BLaER1 treated with 17β-estradiol and CSF1 and Interleukin-3, amounts not matched to agents 10 nM and 100 nM (cell line): Measurements from ENCODE around the gene TRAF7.
A peak's percentile ranks its signal among the peaks of the same experiment; 100 is the strongest.

ENCODE experiments used
- H3K27ac ChIP-seq, 11 experiments: shearing (Covaris generic); formaldehyde crosslinking; 2 replicates each; pipeline ENCODE4 v1.8.1; 2022
- H3K27me3 ChIP-seq, 11 experiments: shearing (Covaris generic); formaldehyde crosslinking; 2 replicates each; pipeline ENCODE4 v1.8.1; 2022
- H3K36me3 ChIP-seq, 11 experiments: shearing (Covaris generic); formaldehyde crosslinking; 2 replicates each; pipeline ENCODE4 v1.8.1; 2022
- H3K4me1 ChIP-seq, 10 experiments: shearing (Covaris generic); formaldehyde crosslinking; 2 replicates each; pipeline ENCODE4 v1.8.1; 2022
- H3K4me2 ChIP-seq, 11 experiments: shearing (Covaris generic); formaldehyde crosslinking; 2 replicates each; pipeline ENCODE4 v1.8.1; 2022
- H3K4me3 ChIP-seq, 10 experiments: shearing (Covaris generic); formaldehyde crosslinking; 2 replicates each; pipeline ENCODE4 v1.8.1; 2022
- H3K9ac ChIP-seq, 11 experiments: shearing (Covaris generic); formaldehyde crosslinking; 2 replicates each; pipeline ENCODE4 v1.8.1; 2022
- H3K9me3 ChIP-seq, 11 experiments: shearing (Covaris generic); formaldehyde crosslinking; replicated peaks in 1 of 11; 2 replicates each; pipeline ENCODE4 v1.8.1; 2022
- H4K20me1 ChIP-seq, 11 experiments: shearing (Covaris generic); formaldehyde crosslinking; 2 replicates each; pipeline ENCODE4 v1.8.1; 2022
- Cebpa-rat ChIP-seq, 11 experiments: shearing (Covaris generic); IDR thresholded peaks; 2 replicates each; pipeline ENCODE4 v1.8.1; 2022

TRAF7 gene

DNA sequence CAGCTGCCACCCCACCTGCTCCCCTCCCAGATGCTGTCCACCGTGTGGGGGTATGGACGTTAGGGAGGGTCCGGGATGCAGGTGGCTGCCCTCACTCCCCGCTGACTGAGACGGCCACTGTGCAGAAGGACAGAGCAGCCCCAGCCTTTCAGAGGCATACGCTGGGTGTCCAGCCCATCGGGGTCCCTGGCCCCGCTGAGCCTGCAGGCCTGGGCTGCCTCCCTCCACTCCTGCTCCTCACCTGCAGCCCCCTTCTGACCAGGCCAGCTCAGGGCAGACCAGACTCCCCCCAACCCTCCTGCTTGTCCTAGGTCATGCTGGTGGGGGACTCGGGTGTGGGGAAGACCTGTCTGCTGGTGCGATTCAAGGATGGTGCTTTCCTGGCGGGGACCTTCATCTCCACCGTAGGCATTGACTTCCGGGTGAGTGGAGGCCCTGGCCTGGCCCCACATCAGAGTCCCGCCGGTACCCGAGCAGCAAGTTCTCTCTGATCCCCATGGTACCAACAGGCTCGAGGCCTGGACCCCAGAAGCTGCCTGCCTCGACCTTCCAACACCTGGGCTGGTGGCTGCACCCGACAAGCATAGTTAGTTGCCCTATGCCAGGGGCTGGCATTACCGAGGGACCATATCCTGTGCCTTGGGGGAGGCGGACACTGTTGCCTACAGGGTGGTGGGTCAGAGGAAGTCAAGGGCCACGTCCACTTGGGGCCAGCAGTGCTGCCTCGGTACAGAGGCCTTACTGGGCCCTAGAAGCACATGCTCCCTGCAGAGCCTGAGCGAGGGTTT lies 5.8 kb upstream of the TRAF7 start:
- peaks cover 28 to 42% (median 37%) of the 10 kb centered on the region in 11 experiments for H3K36me3 ChIP-seq
- peaks cover 74 to 94% (median 85%) of the 10 kb centered on the region in 11 experiments for H4K20me1 ChIP-seq
- peak overlapping the region; percentile 98 to 100 (median 100) for H3K4me2 ChIP-seq
- H3K9me3 ChIP-seq: peaks cover 0 to 4% (median 0%) of the 10 kb centered on the region in 11 experiments; a peak in 1 of 22 replicates
- H3K27ac ChIP-seq: peak overlapping the region in 6 of 11 experiments; percentile 17 to 91 (median 39); a peak in 7 of 22 replicates
- H3K4me1 ChIP-seq: peaks cover 54 to 68% (median 62%) of the 10 kb centered on the region in 10 experiments
- H3K9ac ChIP-seq: peak overlapping the region; percentile 38 to 97 (median 94); a peak in 19 of 22 replicates
- H3K4me3 ChIP-seq: peak overlapping the region; percentile 14 to 95 (median 88); a peak in 16 of 20 replicates
- TF ChIP-seq Cebpa-rat (IDR thresholded peaks at IDR 0.05): no peak
- H3K27me3 ChIP-seq: no peaks in the 10 kb centered on the region; a peak in 1 of 22 replicates

DNA sequence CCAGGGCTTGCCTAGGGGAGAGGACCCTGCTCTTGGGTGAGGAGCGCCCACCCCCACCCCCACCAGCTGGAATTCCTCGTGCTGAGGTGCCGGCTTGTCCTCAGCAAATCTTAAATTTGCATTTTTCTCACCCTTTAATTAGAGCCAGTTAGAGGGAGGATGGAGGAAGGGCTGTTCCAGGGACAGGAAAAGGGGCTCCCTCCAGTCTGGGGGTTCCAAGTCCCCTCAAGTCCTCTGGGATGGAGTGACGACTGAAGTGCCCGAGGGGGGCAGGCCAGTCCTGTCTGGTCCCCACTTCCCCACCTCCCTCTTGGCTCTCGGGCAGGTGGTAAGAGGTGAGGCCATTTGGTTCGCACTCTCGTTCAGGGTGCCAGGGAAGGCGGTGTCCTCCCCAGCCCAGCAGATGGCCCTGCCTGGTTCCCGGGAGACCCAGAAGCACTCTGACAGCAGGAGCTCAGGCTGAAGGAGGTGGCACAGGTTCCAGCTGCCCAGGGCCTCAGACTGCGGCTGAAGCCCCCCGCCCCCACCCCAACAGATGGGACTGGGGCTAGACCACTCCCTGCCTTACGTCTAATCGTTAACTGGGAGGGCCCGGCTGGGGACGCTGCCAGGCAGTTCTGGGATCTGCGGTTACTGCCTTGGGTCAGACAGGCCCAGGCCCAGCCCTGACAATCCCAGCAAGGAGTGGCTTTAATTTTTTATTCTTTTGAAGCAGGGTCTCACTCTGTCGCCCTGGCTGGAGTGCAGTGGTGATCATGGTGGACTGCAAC lies 5.0 kb upstream of the TRAF7 start:
- H3K4me3 ChIP-seq: peak overlapping the region in 8 of 10 experiments; percentile 79 to 95 (median 90); a peak in 17 of 20 replicates
- peaks cover 28 to 43% (median 38%) of the 10 kb centered on the region in 11 experiments for H3K36me3 ChIP-seq
- peaks cover 54 to 68% (median 62%) of the 10 kb centered on the region in 10 experiments for H3K4me1 ChIP-seq
- H3K9ac ChIP-seq: peak overlapping the region; percentile 83 to 97 (median 94); a peak in 20 of 22 replicates
- no peaks in the 10 kb centered on the region; a peak in 1 of 22 replicates for H3K27me3 ChIP-seq
- H3K27ac ChIP-seq: peak overlapping the region in 6 of 11 experiments; percentile 17 to 91 (median 39); a peak in 7 of 22 replicates
- H3K4me2 ChIP-seq: peak overlapping the region; percentile 98 to 100 (median 100)
- H3K9me3 ChIP-seq: peaks cover 0 to 4% (median 0%) of the 10 kb centered on the region in 11 experiments; a peak in 1 of 22 replicates
- H4K20me1 ChIP-seq: peaks cover 77 to 95% (median 88%) of the 10 kb centered on the region in 11 experiments
- no peak for TF ChIP-seq Cebpa-rat (IDR thresholded peaks at IDR 0.05)

DNA sequence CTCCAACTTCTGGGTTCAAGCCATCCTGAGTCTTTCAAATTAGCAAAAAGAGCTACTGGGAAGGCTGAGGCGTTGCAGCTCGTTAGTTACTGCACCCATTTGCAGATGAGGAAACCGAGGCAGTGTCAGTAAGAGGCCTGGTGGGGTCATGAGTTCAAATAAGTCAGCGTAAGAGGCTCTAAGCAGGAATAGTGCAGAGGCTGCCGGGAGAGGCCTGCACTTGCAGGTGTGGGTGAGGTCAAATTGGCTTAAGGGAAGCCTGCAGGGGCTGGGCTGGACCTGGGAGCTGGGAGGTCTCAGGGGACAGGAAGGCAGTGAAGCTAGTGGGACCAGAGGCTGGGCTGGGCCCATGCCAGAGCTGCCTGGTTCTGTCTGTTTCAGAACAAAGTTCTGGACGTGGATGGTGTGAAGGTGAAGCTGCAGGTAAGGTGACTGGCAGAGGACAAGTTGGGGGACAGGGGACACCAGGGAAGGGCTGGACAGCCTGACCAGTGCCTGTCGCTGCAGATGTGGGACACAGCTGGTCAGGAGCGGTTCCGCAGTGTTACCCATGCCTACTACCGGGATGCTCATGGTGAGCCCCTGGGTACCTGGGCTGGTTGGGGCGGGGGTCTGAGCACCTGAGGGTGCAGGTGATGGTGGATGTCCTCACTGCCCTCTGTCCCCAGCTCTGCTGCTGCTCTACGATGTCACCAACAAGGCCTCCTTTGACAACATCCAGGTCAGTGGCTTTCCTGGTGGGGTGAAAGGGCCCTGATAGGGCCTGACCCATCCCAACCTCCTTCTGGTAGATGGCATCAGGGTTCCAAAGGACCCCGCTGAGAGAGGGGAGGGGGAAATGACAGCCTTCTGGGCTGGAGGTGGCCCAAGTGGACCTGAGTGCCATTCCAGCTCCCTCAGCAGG lies 4.1 kb upstream of the TRAF7 start:
- no peak for TF ChIP-seq Cebpa-rat (IDR thresholded peaks at IDR 0.05)
- H3K9ac ChIP-seq: peak overlapping the region; percentile 83 to 97 (median 94)
- peak overlapping the region; percentile 98 to 100 (median 100) for H3K4me2 ChIP-seq
- peaks cover 54 to 68% (median 62%) of the 10 kb centered on the region in 10 experiments for H3K4me1 ChIP-seq
- H4K20me1 ChIP-seq: peaks cover 77 to 92% (median 89%) of the 10 kb centered on the region in 11 experiments
- no peaks in the 10 kb centered on the region; a peak in 1 of 22 replicates for H3K27me3 ChIP-seq
- H3K27ac ChIP-seq: peak overlapping the region in 7 of 11 experiments; percentile 7 to 93 (median 90); a peak in 8 of 22 replicates
- H3K36me3 ChIP-seq: peaks cover 28 to 43% (median 38%) of the 10 kb centered on the region in 11 experiments
- H3K4me3 ChIP-seq: peak overlapping the region; percentile 79 to 95 (median 88); a peak in 16 of 20 replicates
- H3K9me3 ChIP-seq: peaks cover 0 to 4% (median 0%) of the 10 kb centered on the region in 11 experiments; a peak in 1 of 22 replicates

DNA sequence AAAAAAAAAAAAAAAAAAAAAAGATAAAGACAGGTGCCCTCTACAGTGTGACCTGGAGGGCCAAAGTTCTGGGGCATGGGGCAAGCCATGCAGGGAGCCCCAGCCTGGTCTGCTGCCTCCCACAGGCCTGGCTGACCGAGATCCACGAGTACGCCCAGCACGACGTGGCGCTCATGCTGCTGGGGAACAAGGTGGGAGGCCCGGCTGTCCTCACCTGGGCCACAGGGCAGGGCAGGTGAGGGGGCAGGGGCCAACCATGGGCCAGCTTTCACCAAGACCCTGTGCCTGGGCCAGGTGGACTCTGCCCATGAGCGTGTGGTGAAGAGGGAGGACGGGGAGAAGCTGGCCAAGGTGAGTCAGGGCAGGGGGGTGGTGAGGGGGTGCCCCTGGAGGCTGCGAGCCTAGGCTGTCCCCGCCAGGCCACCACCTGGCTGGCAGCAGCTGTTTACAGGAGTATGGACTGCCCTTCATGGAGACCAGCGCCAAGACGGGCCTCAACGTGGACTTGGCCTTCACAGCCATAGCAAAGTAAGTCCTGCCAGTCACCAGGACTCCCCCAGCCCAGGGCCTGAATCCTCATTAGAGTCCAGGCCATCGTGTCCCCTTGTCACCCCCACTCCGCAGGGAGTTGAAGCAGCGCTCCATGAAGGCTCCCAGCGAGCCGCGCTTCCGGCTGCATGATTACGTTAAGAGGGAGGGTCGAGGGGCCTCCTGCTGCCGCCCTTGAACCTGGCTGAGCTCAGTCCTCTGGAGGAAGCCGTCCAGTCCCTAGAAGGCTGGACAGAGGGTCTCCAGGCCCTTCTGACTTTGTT lies 2.7 kb upstream of the TRAF7 start:
- TF ChIP-seq Cebpa-rat (IDR thresholded peaks at IDR 0.05): no peak
- Histone ChIP-seq H3K27ac (peak overlapping the region in 10 of 11 experiments; percentile 66 to 93 (median 90); a peak in 19 of 22 replicates), H3K9ac (peak overlapping the region; percentile 83 to 97 (median 94)), H3K27me3 (no peaks in the 10 kb centered on the region; a peak in 1 of 22 replicates), H3K9me3 (peaks cover 0 to 4% (median 0%) of the 10 kb centered on the region in 11 experiments; a peak in 1 of 22 replicates), H3K36me3 (peaks cover 28 to 49% (median 40%) of the 10 kb centered on the region in 11 experiments), H3K4me3 (peak overlapping the region; percentile 79 to 95 (median 88)), H4K20me1 (peaks cover 84 to 92% (median 88%) of the 10 kb centered on the region in 11 experiments), H3K4me2 (peak overlapping the region; percentile 98 to 100 (median 100)), H3K4me1 (peaks cover 65 to 72% (median 67%) of the 10 kb centered on the region in 10 experiments)

DNA sequence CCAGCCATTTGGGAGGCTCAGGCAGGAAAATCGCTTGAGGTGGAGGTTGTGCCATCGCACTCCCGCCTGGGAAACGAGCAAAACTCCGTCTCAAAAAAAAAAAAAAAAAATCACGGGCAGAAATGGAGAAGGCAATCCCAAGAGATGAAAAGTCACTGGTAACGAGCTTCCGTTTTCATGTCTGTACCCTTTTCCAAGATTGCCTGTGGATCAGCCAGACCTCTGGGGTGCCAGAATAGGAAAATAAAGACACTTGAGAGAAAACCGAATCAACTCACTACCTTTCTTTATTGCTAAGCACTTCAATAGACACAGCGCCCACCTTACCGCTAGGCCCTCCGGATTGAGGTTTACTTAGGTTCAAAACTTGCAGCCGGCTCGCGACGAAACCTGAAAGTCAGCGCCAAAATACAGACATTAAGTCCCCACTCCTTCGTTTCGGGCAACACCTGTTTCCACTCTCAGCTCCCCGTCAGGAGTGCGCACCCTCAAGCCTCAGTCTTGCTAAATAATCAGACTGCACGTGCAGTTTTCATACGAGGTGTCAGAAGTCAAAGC lies 970 bp upstream of the TRAF7 start:
- peaks cover 28 to 53% (median 45%) of the 10 kb centered on the region in 11 experiments for H3K36me3 ChIP-seq
- peaks cover 84 to 92% (median 88%) of the 10 kb centered on the region in 11 experiments for H4K20me1 ChIP-seq
- H3K4me1 ChIP-seq: peaks cover 65 to 72% (median 67%) of the 10 kb centered on the region in 10 experiments
- H3K4me2 ChIP-seq: peak overlapping the region; percentile 98 to 100 (median 100)
- no peaks in the 10 kb centered on the region for H3K27me3 ChIP-seq
- peak overlapping the region; percentile 83 to 97 (median 94) for H3K9ac ChIP-seq
- peak overlapping the region; percentile 59 to 93 (median 89) for H3K27ac ChIP-seq
- peak overlapping the region; percentile 79 to 95 (median 88) for H3K4me3 ChIP-seq
- no peak for TF ChIP-seq Cebpa-rat (IDR thresholded peaks at IDR 0.05)
- H3K9me3 ChIP-seq: peaks cover 0 to 4% (median 0%) of the 10 kb centered on the region in 11 experiments; a peak in 1 of 22 replicates

DNA sequence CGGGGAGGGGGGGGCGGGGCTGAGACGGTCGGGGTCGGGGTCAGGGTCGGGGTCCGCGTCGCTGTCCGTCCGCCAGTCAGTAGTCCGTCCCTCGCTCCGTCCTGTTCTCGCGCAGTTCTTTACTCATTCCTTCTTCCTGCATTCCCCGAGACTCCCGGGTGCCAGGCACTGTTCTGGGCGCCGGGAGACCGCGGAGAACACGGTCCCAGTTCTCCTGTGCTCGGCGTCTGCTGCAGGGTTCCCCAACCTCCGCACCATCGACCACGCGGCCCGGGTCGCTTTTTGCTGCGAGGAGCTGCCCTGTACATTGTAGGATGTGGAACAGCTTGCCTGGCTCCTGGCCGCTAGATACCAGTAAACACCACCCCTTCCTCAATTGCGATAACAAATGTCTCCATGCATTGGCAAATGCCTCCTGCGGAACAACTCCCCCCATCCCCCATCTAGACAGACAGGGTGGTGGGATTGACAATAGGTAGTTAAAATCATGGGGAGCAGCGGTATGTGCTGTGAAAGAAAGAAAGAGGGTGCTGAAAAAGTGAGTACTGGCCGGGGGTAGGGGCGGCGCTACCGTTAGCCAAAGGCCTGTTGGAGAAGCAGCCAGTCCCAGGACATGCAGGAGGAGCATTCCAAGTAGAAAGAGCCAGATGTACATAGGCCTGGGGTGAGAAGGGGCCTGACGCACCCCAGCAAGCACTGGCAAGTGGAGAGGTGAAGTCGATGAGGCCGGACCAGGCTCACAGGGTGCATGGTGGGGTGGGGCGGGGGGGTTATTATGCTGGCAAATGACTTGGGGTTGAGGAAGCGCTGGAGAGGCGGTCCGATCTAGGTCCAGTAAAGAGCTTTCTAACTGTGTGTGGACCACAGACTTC lies 631 bp downstream of the TRAF7 start:
- peak overlapping the region; percentile 79 to 91 (median 86) for H3K27ac ChIP-seq
- peaks cover 63 to 69% (median 65%) of the 10 kb centered on the region in 10 experiments for H3K4me1 ChIP-seq
- no peaks in the 10 kb centered on the region for H3K27me3 ChIP-seq
- TF ChIP-seq Cebpa-rat (IDR thresholded peaks at IDR 0.05): no peak
- H4K20me1 ChIP-seq: peaks cover 81 to 91% (median 86%) of the 10 kb centered on the region in 11 experiments
- H3K9ac ChIP-seq: peak overlapping the region; percentile 82 to 95 (median 90)
- peak overlapping the region; percentile 79 to 97 (median 88) for H3K4me3 ChIP-seq
- H3K36me3 ChIP-seq: peaks cover 27 to 47% (median 42%) of the 10 kb centered on the region in 11 experiments
- H3K4me2 ChIP-seq: peak overlapping the region; percentile 99 to 100 (median 100)
- peaks cover 0 to 4% (median 0%) of the 10 kb centered on the region in 11 experiments; a peak in 1 of 22 replicates for H3K9me3 ChIP-seq
